ENCODE measurements around the gene LAMC1. TPM values are rescaled to one million over a fixed set of nuclear protein-coding genes. Genes with fewer than 3 reads are reported as not detected.

The LAMC1 gene
- polyA plus RNA-seq, 1 of the 3 experiments (the other 2 are of a cell fraction), result 101 TPM

- DNase-seq, result no peak
- Histone ChIP-seq H3K4me1 (ENCODE audit: control insufficient read depth in 1 of 2, insufficient read depth in 2 of 2, low read depth in 1 of 2, low read length in 1 of 2) (no peaks in the 10 kb centered on the region; a peak in 1 of 4 replicates), H3K4me3 (ENCODE audit: low read depth in 2 of 2, low read length in 1 of 2) (no peak overlapping the region), H2AFZ (ENCODE audit: low read depth) (no peak overlapping the region), H3F3A (replicated peaks; ENCODE audit: insufficient read depth) (no peaks in the 10 kb centered on the region), H3K27ac (ENCODE audit: low read depth in 2 of 2, low read length in 1 of 2) (no peak overlapping the region), H4K20me1 (ENCODE audit: insufficient read depth) (no peaks in the 10 kb centered on the region), H3K9me3 (no peaks in the 10 kb centered on the region), H3K79me2 (ENCODE audit: insufficient read depth) (no peaks in the 10 kb centered on the region), H3K36me3 (replicated peaks in 1 of 2; ENCODE audit: control insufficient read depth in 1 of 2, insufficient read depth in 2 of 2, low read length in 1 of 2) (peaks cover under 1 to 15% of the 10 kb centered on the region in 2 experiments), H3K4me2 (no peak overlapping the region), H3K9me2 (no peaks in the 10 kb centered on the region), H3K27me3 (ENCODE audit: insufficient read depth) (no peaks in the 10 kb centered on the region), H3K9ac (no peak overlapping the region)
- CTCF ChIA-PET, result no interaction called here
- TF ChIP-seq YY1 (IDR thresholded peaks at IDR 0.05; ENCODE audit: low read depth) (no peak), USF1 (IDR thresholded peaks at IDR 0.05; ENCODE audit: borderline replicate concordance, low read depth) (no peak), POLR2AphosphoS5 (IDR thresholded peaks at IDR 0.05; ENCODE audit: low read depth, low read length) (no peak), RFX5 (IDR thresholded peaks at IDR 0.05; ENCODE audit: low read length) (no peak), FOXM1 (IDR thresholded peaks at IDR 0.05; ENCODE audit: low read depth) (no peak), USF2 (IDR thresholded peaks at IDR 0.05; ENCODE audit: borderline replicate concordance, low read depth, low read length) (no peak), MXI1 (IDR thresholded peaks at IDR 0.05; ENCODE audit: low read depth, low read length) (no peak), IRF3 (IDR thresholded peaks at IDR 0.05; ENCODE audit: low read depth, low read length) (no peak), CHD2 (IDR thresholded peaks at IDR 0.05; ENCODE audit: low read length, partially characterized antibody) (no peak), JUND (IDR thresholded peaks at IDR 0.05) (no peak)
- 81% methylated on average over 5 of the region's 5 CpGs for WGBS (ENCODE audit: low lambda C conversion rate)
- POLR2A ChIA-PET, result interaction anchor here (1.0 kb wide), 1 partner anchor 9 kb away, joined by 4 read pairs; no protein-coding TSS in a partner anchor
Measured at GRCh38 chr1:183148599-183148998, 125.4 kb downstream of the LAMC1 start.

GRCh38 chr1:183149273-183149672 is 126.1 kb downstream of the LAMC1 start:
- Histone ChIP-seq H3K4me3 (ENCODE audit: low read depth in 2 of 2, low read length in 1 of 2) (no peak overlapping the region), H3K27ac (ENCODE audit: low read depth in 2 of 2, low read length in 1 of 2) (no peak overlapping the region), H3K4me1 (ENCODE audit: control insufficient read depth in 1 of 2, insufficient read depth in 2 of 2, low read depth in 1 of 2, low read length in 1 of 2) (no peaks in the 10 kb centered on the region; a peak in 1 of 4 replicates), H3K4me2 (no peak overlapping the region), H4K20me1 (ENCODE audit: insufficient read depth) (no peaks in the 10 kb centered on the region), H2AFZ (ENCODE audit: low read depth) (no peak overlapping the region), H3K9ac (no peak overlapping the region), H3K36me3 (replicated peaks in 1 of 2; ENCODE audit: control insufficient read depth in 1 of 2, insufficient read depth in 2 of 2, low read length in 1 of 2) (peaks cover 0 to 9% of the 10 kb centered on the region in 2 experiments), H3F3A (replicated peaks; ENCODE audit: insufficient read depth) (no peaks in the 10 kb centered on the region), H3K9me2 (no peaks in the 10 kb centered on the region), H3K9me3 (no peaks in the 10 kb centered on the region), H3K79me2 (ENCODE audit: insufficient read depth) (no peaks in the 10 kb centered on the region), H3K27me3 (ENCODE audit: insufficient read depth) (no peaks in the 10 kb centered on the region)
- DNase-seq, result no peak
- POLR2A ChIA-PET, result interaction anchor here (0.6 to 1.0 kb wide), 2 partner anchors 10 to 29 kb away, joined by 4 read pairs; no protein-coding TSS in a partner anchor
- WGBS (ENCODE audit: low lambda C conversion rate), result 96% methylated on average over 1 of the region's 1 CpG
- CTCF ChIA-PET, result no interaction called here
- TF ChIP-seq MEF2A (IDR thresholded peaks at IDR 0.05; ENCODE audit: borderline replicate concordance, low read depth) (no peak), YY1 (IDR thresholded peaks at IDR 0.05; ENCODE audit: low read depth) (no peak), TAF1 (IDR thresholded peaks at IDR 0.05; ENCODE audit: borderline replicate concordance, low read depth, low read length) (no peak), FOXM1 (IDR thresholded peaks at IDR 0.05; ENCODE audit: low read depth) (no peak), MAX (IDR thresholded peaks at IDR 0.05; ENCODE audit: low read depth) (no peak), ZBTB33 (IDR thresholded peaks at IDR 0.05; ENCODE audit: borderline replicate concordance, low read depth) (no peak), PBX3 (IDR thresholded peaks at IDR 0.05) (no peak), NFIC (IDR thresholded peaks at IDR 0.05; ENCODE audit: borderline replicate concordance) (no peak), CHD2 (IDR thresholded peaks at IDR 0.05; ENCODE audit: low read length, partially characterized antibody) (no peak), RAD21 (IDR thresholded peaks at IDR 0.05; ENCODE audit: low read length) (no peak), RXRA (IDR thresholded peaks at IDR 0.05; ENCODE audit: borderline replicate concordance, low read depth) (no peak), IRF3 (IDR thresholded peaks at IDR 0.05; ENCODE audit: low read depth, low read length) (no peak)

Data from SK-N-SH (cell line).